ENCODE results near the gene BRF1.
"Not testable (repeated sequence)": the region's sequence is repeated elsewhere in the genome, so short reads cannot be mapped to it uniquely, and the experiment has no call there.

The BRF1 gene

GRCh38 chr14:105300542-105301102, at the start of gene BRF1:
Gene BRF1, minus strand, starts transcription at chr14:105301001. Its CDS starts 372 bp downstream, at chr14:105300629.
- peak; percentile 88 for DNase-seq

GRCh38 chr14:105349992-105350391, 49.2 kb upstream of the BRF1 start:
- DNase-seq, result no peak

- no peak for DNase-seq
These were observed 48.3 kb upstream of the BRF1 start for GRCh38 chr14:105348945-105349699.

- DNase-seq, result no peak
These were observed 47.6 kb upstream of the BRF1 start for GRCh38 chr14:105348169-105348944.

- DNase-seq, result no peak
These were observed 46.8 kb upstream of the BRF1 start for GRCh38 chr14:105347587-105347968.

- DNase-seq, result no peak
These were observed 46.2 kb upstream of the BRF1 start for GRCh38 chr14:105346876-105347586.

- no peak for DNase-seq
These were observed 45.4 kb upstream of the BRF1 start for GRCh38 chr14:105346200-105346533.

- DNase-seq, result no peak
These were observed 42.4 kb upstream of the BRF1 start for GRCh38 chr14:105343194-105343593.

- no peak for DNase-seq
These were observed 40.3 kb upstream of the BRF1 start for GRCh38 chr14:105340821-105341733.

- DNase-seq, result no peak
These were observed 37.4 kb upstream of the BRF1 start for GRCh38 chr14:105337966-105338741.

- no peak for DNase-seq
These were observed 36.6 kb upstream of the BRF1 start for GRCh38 chr14:105337433-105337832.

GRCh38 chr14:105336477-105337287, 35.9 kb upstream of the BRF1 start:
- no peak for DNase-seq

GRCh38 chr14:105335735-105336476, 35.1 kb upstream of the BRF1 start:
- no peak for DNase-seq

- not testable (repeated sequence) for DNase-seq
These were observed 34.4 kb upstream of the BRF1 start for GRCh38 chr14:105335231-105335542.

- no peak for DNase-seq
These were observed 33.8 kb upstream of the BRF1 start for GRCh38 chr14:105334383-105335230.

- DNase-seq, result no peak
These were observed 33.0 kb upstream of the BRF1 start for GRCh38 chr14:105333613-105334364.

GRCh38 chr14:105333020-105333490, 32.3 kb upstream of the BRF1 start:
- DNase-seq, result no peak

- DNase-seq, result no peak
These were observed 31.6 kb upstream of the BRF1 start for GRCh38 chr14:105332350-105332874.
